ENCODE data around the gene SPTA1.

DNA sequence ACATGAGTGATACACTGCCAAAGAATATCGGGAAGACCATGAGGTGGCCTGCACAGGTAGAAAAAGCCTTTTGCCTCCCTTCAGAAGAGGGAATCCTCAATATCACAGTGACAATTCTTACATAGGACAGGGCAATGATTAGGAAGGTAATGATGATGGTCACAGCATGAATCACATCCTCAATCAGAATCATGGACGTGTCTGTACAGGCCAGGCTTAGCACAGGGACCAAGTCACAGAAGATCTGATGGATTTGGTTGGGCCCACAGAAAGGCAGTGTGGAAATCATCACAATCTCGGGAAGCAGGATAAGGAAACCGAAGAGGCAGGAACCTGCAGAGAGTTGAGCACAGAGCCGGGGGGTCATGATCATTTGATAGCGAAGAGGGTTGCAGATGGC lies 30.8 kb upstream of the SPTA1 start:
- TF ChIP-seq, protein P1, sequence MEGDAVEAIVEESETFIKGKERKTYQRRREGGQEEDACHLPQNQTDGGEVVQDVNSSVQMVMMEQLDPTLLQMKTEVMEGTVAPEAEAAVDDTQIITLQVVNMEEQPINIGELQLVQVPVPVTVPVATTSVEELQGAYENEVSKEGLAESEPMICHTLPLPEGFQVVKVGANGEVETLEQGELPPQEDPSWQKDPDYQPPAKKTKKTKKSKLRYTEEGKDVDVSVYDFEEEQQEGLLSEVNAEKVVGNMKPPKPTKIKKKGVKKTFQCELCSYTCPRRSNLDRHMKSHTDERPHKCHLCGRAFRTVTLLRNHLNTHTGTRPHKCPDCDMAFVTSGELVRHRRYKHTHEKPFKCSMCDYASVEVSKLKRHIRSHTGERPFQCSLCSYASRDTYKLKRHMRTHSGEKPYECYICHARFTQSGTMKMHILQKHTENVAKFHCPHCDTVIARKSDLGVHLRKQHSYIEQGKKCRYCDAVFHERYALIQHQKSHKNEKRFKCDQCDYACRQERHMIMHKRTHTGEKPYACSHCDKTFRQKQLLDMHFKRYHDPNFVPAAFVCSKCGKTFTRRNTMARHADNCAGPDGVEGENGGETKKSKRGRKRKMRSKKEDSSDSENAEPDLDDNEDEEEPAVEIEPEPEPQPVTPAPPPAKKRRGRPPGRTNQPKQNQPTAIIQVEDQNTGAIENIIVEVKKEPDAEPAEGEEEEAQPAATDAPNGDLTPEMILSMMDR (conservative IDR thresholded peaks at IDR 0.05 in 1 of 2, IDR thresholded peaks at IDR 0.05 in 1 of 2; ENCODE audit: extremely low read depth in 1 of 2, insufficient read depth in 1 of 2, low read depth in 1 of 2, low read length in 2 of 2), result no peak
- TF ChIP-seq EZH2 (IDR thresholded peaks at IDR 0.05; ENCODE audit: borderline replicate concordance, low read length), result no peak

All from mammary epithelial cell (primary cell).